ENCODE results near the gene BCL2L11.

BCL2L11 gene

GRCh38 chr2:111176388-111176787, 55.7 kb downstream of the BCL2L11 start:
- Histone ChIP-seq H3K4me3 (ENCODE audit: insufficient read depth, low read depth, low read length, poor library complexity, severe bottlenecking) (no peak overlapping the region), H3K4me1 (ENCODE audit: control insufficient read depth, insufficient read depth, low read length, poor library complexity, severe bottlenecking) (no peaks in the 10 kb centered on the region), H3K9me3 (ENCODE audit: control insufficient read depth, low read length) (no peaks in the 10 kb centered on the region), H3K36me3 (ENCODE audit: control insufficient read depth, insufficient read depth, low read length) (no peaks in the 10 kb centered on the region), H3K27me3 (replicated peaks; ENCODE audit: control insufficient read depth, insufficient read depth, low read length, poor library complexity, severe bottlenecking) (no peaks in the 10 kb centered on the region), H3K27ac (ENCODE audit: insufficient read depth, low read length, poor library complexity, severe bottlenecking) (no peak overlapping the region)
- DNase-seq = no peak

DNA sequence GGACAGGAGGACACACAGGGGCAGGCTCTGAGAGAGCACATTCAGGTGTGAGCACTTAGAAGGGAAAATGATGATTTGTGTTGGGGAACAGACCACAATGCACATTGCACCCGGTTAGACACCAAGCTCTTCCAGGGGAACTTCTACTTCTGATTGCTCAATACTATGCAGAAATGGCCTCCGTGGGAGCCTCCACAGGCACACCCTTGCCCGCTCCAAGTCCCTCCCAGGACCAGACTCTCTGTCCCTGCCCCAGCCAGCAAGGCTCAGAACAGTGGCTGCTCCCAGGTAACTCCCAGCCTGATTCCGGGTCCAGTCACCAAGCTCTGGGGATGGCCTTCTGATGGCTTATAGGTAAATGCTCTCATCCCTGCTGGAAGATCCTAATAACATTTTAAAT, 56.2 kb downstream of the BCL2L11 start:
- no peaks in the 10 kb centered on the region for H3K27me3 ChIP-seq (replicated peaks; ENCODE audit: control insufficient read depth, insufficient read depth, low read length, poor library complexity, severe bottlenecking)
- no peak for DNase-seq
- H3K36me3 ChIP-seq (ENCODE audit: control insufficient read depth, insufficient read depth, low read length) = no peaks in the 10 kb centered on the region

DNA sequence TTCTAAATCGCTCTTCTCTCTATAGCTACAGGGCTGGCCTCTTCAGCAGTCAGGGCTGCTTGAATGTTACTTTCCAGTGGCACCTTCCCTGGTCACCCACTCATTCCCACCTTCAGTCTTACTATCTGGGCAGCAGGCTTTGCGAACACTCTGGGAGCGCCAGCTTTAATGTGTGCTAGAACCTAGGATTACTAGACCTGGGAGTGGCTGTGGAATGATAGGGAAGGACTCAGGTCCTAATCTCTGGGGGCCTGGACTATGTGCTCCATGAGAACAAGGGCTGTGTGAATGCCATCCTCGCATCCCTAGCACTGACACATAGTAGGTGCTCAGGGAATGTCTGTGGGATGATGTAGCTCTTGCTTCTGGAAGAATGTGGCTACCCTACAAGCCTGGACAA, 57.6 kb downstream of the BCL2L11 start:
- H3K36me3 ChIP-seq (ENCODE audit: control insufficient read depth, insufficient read depth, low read length) = no peaks in the 10 kb centered on the region

More for the DNA sequence above, 56.2 kb downstream of the BCL2L11 start:
- no peaks in the 10 kb centered on the region for H3K4me1 ChIP-seq (ENCODE audit: control insufficient read depth, insufficient read depth, low read length, poor library complexity, severe bottlenecking)
- no peaks in the 10 kb centered on the region for H3K9me3 ChIP-seq (ENCODE audit: control insufficient read depth, low read length)
- H3K4me3 ChIP-seq (ENCODE audit: insufficient read depth, low read depth, low read length, poor library complexity, severe bottlenecking) = no peak overlapping the region
- no peak overlapping the region for H3K27ac ChIP-seq (ENCODE audit: insufficient read depth, low read length, poor library complexity, severe bottlenecking)

GRCh38 chr2:111178730-111179405, 58.2 kb downstream of the BCL2L11 start:
- no peak overlapping the region for H3K4me3 ChIP-seq (ENCODE audit: insufficient read depth, low read depth, low read length, poor library complexity, severe bottlenecking)

More for the DNA sequence above, 57.6 kb downstream of the BCL2L11 start:
- no peaks in the 10 kb centered on the region for H3K9me3 ChIP-seq (ENCODE audit: control insufficient read depth, low read length)
- no peaks in the 10 kb centered on the region for H3K27me3 ChIP-seq (replicated peaks; ENCODE audit: control insufficient read depth, insufficient read depth, low read length, poor library complexity, severe bottlenecking)
- DNase-seq = no peak
- H3K4me1 ChIP-seq (ENCODE audit: control insufficient read depth, insufficient read depth, low read length, poor library complexity, severe bottlenecking) = no peaks in the 10 kb centered on the region
- H3K4me3 ChIP-seq (ENCODE audit: insufficient read depth, low read depth, low read length, poor library complexity, severe bottlenecking) = no peak overlapping the region
- H3K27ac ChIP-seq (ENCODE audit: insufficient read depth, low read length, poor library complexity, severe bottlenecking) = no peak overlapping the region

GRCh38 chr2:111182121-111182520, 61.4 kb downstream of the BCL2L11 start:
- Histone ChIP-seq H3K9me3 (ENCODE audit: control insufficient read depth, low read length) (no peaks in the 10 kb centered on the region), H3K27me3 (replicated peaks; ENCODE audit: control insufficient read depth, insufficient read depth, low read length, poor library complexity, severe bottlenecking) (no peaks in the 10 kb centered on the region), H3K4me1 (ENCODE audit: control insufficient read depth, insufficient read depth, low read length, poor library complexity, severe bottlenecking) (no peaks in the 10 kb centered on the region), H3K27ac (ENCODE audit: insufficient read depth, low read length, poor library complexity, severe bottlenecking) (no peak overlapping the region), H3K4me3 (ENCODE audit: insufficient read depth, low read depth, low read length, poor library complexity, severe bottlenecking) (no peak overlapping the region), H3K36me3 (ENCODE audit: control insufficient read depth, insufficient read depth, low read length) (no peaks in the 10 kb centered on the region)
- DNase-seq = no peak

More at GRCh38 chr2:111178730-111179405, 58.2 kb downstream of the BCL2L11 start:
- Histone ChIP-seq H3K9me3 (ENCODE audit: control insufficient read depth, low read length) (no peaks in the 10 kb centered on the region), H3K27me3 (replicated peaks; ENCODE audit: control insufficient read depth, insufficient read depth, low read length, poor library complexity, severe bottlenecking) (no peaks in the 10 kb centered on the region), H3K27ac (ENCODE audit: insufficient read depth, low read length, poor library complexity, severe bottlenecking) (no peak overlapping the region), H3K36me3 (ENCODE audit: control insufficient read depth, insufficient read depth, low read length) (no peaks in the 10 kb centered on the region), H3K4me1 (ENCODE audit: control insufficient read depth, insufficient read depth, low read length, poor library complexity, severe bottlenecking) (no peaks in the 10 kb centered on the region)
- DNase-seq = no peak

GRCh38 chr2:111182740-111183139, 62.0 kb downstream of the BCL2L11 start:
- Histone ChIP-seq H3K36me3 (ENCODE audit: control insufficient read depth, insufficient read depth, low read length) (no peaks in the 10 kb centered on the region), H3K27ac (ENCODE audit: insufficient read depth, low read length, poor library complexity, severe bottlenecking) (no peak overlapping the region), H3K27me3 (replicated peaks; ENCODE audit: control insufficient read depth, insufficient read depth, low read length, poor library complexity, severe bottlenecking) (no peaks in the 10 kb centered on the region), H3K4me3 (ENCODE audit: insufficient read depth, low read depth, low read length, poor library complexity, severe bottlenecking) (no peak overlapping the region), H3K4me1 (ENCODE audit: control insufficient read depth, insufficient read depth, low read length, poor library complexity, severe bottlenecking) (no peaks in the 10 kb centered on the region), H3K9me3 (ENCODE audit: control insufficient read depth, low read length) (no peaks in the 10 kb centered on the region)
- DNase-seq = no peak

GRCh38 chr2:111184725-111185310, 64.1 kb downstream of the BCL2L11 start:
- H3K36me3 ChIP-seq (ENCODE audit: control insufficient read depth, insufficient read depth, low read length) = no peaks in the 10 kb centered on the region
- no peaks in the 10 kb centered on the region for H3K9me3 ChIP-seq (ENCODE audit: control insufficient read depth, low read length)
- no peaks in the 10 kb centered on the region for H3K27me3 ChIP-seq (replicated peaks; ENCODE audit: control insufficient read depth, insufficient read depth, low read length, poor library complexity, severe bottlenecking)
- H3K4me1 ChIP-seq (ENCODE audit: control insufficient read depth, insufficient read depth, low read length, poor library complexity, severe bottlenecking) = no peaks in the 10 kb centered on the region
- no peak overlapping the region for H3K4me3 ChIP-seq (ENCODE audit: insufficient read depth, low read depth, low read length, poor library complexity, severe bottlenecking)
- H3K27ac ChIP-seq (ENCODE audit: insufficient read depth, low read length, poor library complexity, severe bottlenecking) = no peak overlapping the region
- DNase-seq = no peak

DNA sequence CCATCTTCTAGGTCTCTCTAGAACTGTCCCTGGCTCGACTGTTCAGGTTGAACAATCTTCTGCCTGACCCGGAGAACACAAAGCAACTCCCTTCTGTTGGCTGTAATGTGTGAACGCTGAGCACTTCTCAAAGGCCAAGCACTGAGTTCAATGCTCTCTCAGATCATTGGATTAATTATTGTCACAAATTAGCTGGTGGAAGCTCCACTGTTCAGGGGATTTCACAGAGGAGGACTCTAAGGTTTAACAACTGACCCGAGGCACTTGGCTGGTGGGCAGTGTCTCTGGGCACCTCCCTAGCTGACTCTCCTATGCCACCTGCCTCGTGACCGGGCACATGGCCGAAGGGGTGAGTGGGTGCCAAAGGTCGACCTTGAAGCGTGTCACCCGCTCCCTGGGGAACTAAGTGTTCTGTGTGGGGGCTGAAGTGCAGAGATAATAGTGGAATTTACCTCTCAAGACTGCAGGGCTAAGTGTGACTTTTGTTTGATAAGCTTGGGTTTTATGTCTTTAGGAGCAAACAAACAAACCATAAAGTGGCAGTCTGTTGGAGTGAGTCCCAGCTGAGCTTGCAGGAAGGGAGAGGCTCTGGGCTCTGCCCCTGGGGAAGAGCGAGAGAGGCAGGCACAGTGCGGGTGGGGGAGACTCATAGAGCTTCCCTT, 64.8 kb downstream of the BCL2L11 start:
- H3K9me3 ChIP-seq (ENCODE audit: control insufficient read depth, low read length) = no peaks in the 10 kb centered on the region
- no peaks in the 10 kb centered on the region for H3K36me3 ChIP-seq (ENCODE audit: control insufficient read depth, insufficient read depth, low read length)
- no peak for DNase-seq
- no peak overlapping the region for H3K4me3 ChIP-seq (ENCODE audit: insufficient read depth, low read depth, low read length, poor library complexity, severe bottlenecking)
- H3K4me1 ChIP-seq (ENCODE audit: control insufficient read depth, insufficient read depth, low read length, poor library complexity, severe bottlenecking) = no peaks in the 10 kb centered on the region
- H3K27ac ChIP-seq (ENCODE audit: insufficient read depth, low read length, poor library complexity, severe bottlenecking) = no peak overlapping the region
- H3K27me3 ChIP-seq (replicated peaks; ENCODE audit: control insufficient read depth, insufficient read depth, low read length, poor library complexity, severe bottlenecking) = no peaks in the 10 kb centered on the region

DNA sequence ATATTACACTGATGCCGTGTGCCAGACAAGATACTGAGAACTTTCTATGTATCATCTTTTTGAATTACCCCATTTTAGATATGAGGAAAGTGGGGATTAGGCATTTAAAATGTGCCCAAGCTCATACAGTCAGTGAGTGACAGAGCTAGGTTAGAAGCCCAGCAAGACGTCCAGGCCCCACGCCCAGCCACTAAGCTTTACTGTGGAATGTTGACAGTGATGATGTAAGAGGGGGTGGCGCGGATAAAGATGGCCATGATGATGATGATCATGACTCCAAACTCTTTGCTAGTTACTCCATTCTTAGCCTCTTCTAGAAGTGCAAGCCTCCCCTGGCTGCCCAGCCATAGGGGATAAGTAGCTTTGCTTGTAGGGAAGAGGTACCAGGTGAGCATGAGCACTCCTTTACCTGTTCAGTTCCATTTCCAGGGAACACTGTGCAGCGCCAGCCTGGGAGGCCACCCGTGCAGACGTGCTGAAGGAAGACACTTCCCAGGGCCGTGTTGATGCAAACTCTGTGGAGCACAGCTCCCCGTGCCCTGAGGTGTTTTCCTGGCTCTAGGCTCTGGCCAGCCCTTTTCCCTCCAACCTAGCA, 65.5 kb downstream of the BCL2L11 start:
- DNase-seq = no peak
- Histone ChIP-seq H3K4me1 (ENCODE audit: control insufficient read depth, insufficient read depth, low read length, poor library complexity, severe bottlenecking) (no peaks in the 10 kb centered on the region), H3K27me3 (replicated peaks; ENCODE audit: control insufficient read depth, insufficient read depth, low read length, poor library complexity, severe bottlenecking) (no peaks in the 10 kb centered on the region), H3K36me3 (ENCODE audit: control insufficient read depth, insufficient read depth, low read length) (no peaks in the 10 kb centered on the region), H3K27ac (ENCODE audit: insufficient read depth, low read length, poor library complexity, severe bottlenecking) (no peak overlapping the region), H3K9me3 (ENCODE audit: control insufficient read depth, low read length) (no peaks in the 10 kb centered on the region), H3K4me3 (ENCODE audit: insufficient read depth, low read depth, low read length, poor library complexity, severe bottlenecking) (no peak overlapping the region)

GRCh38 chr2:111186933-111187332, 66.2 kb downstream of the BCL2L11 start:
- Histone ChIP-seq H3K4me1 (ENCODE audit: control insufficient read depth, insufficient read depth, low read length, poor library complexity, severe bottlenecking) (no peaks in the 10 kb centered on the region), H3K27me3 (replicated peaks; ENCODE audit: control insufficient read depth, insufficient read depth, low read length, poor library complexity, severe bottlenecking) (no peaks in the 10 kb centered on the region), H3K36me3 (ENCODE audit: control insufficient read depth, insufficient read depth, low read length) (no peaks in the 10 kb centered on the region), H3K4me3 (ENCODE audit: insufficient read depth, low read depth, low read length, poor library complexity, severe bottlenecking) (no peak overlapping the region), H3K9me3 (ENCODE audit: control insufficient read depth, low read length) (no peaks in the 10 kb centered on the region), H3K27ac (ENCODE audit: insufficient read depth, low read length, poor library complexity, severe bottlenecking) (no peak overlapping the region)
- DNase-seq = no peak
